HG02885 (cell line): ENCODE data around the gene CAPN14.

Experiments
- ATAC-seq: cut with Tn5 transposase; IDR thresholded peaks from one replicate; pipeline ENCODE4 v1.9.1; 2021; ENCODE audit warnings: mild to moderate bottlenecking; ENCODE audit not compliant: unreplicated experiment, poor library complexity

Gene CAPN14

DNA sequence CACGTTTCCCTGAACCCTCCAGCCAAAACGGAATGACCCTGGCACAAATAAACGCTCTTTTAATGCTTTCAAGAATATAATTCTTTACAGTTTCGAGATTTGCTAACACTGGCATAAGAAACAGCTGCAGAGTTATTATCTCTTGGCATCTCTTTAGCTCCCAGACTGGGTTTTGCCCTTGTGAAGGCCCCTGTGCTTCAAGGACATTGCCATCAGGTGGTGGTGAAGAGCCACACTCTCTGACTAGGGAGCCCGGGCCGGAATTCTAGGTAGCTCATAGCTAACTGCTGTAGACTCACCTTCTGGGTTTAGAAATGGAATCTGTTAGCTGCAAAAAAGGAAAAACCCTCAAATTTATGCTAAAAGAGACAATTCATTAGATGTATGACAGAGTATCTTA, 65.8 kb downstream of the CAPN14 start:
- no peak for ATAC-seq

- no peak for ATAC-seq
Measured at GRCh38 chr2:31150120-31150670, 67.1 kb downstream of the CAPN14 start.

- ATAC-seq, result no peak
Measured at GRCh38 chr2:31148514-31148913, 68.8 kb downstream of the CAPN14 start.

DNA sequence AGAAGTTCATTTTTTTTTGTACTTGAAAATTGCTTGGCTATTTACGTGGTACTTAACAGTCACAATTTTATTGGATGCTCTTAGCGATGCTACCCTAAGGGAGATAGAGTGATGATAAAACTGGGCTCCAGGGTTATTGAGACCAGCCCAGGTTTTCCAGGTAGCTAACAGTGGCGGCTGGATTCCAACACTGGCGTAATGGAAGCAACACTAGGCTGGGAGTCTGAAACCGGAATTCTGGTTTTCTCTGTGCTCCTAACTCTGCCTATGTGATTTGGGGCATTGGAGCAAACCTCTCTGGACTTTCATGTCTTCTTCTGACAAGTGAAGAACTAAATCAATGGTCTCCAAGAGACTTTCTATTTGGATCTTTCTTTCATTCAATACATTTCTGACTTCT, 69.7 kb downstream of the CAPN14 start:
- no peak for ATAC-seq

DNA sequence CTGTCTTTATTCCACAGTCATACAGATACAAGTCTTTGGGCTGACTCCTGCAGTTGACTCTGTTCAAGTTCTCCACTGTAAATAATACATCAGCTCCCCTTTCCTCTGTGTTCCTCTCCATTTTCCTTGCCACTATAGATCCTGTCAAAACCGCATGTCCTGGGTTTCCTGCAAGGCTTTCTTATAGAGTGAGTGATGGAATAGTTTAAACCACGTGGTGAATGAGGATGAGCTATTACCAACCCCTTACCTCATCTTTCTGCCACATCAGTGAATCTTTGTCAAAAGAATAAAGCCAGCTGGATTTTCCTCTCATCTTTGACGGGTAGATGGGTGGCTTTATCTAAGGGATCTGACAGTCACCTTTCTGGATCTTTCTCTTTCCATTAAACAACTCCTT, 75.2 kb downstream of the CAPN14 start:
- ATAC-seq, result no peak

DNA sequence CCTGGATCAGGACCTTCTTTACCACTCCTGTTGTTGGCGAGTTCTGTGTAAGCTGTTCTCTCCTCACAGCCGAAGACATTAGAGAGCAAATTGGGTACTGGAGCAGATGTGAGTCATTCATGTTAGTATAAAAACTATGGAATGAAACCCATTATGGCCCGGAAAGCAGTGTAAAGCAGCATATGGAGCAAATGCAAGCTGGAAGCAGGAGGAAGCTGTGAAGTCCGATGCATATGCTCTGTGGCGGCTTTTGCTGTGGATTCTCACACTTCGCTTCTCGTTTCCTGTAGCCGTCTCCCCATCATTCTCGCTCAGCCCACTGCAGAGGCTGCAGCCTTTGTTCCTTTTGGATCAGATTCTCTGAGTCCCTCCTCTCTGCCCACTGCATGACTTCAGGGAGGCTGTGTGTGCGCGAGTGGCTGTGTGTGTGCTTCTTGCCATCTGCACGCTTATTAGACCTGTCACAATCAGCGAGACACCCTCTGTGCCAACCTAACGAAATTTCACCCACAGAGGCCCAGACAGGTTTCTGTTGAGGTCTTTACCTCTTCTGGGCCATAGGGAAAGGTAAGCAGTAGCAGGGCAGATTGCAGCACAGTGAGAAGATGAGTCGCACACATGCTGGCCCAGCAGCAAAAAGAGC, 75.8 kb downstream of the CAPN14 start:
- no peak for ATAC-seq

DNA sequence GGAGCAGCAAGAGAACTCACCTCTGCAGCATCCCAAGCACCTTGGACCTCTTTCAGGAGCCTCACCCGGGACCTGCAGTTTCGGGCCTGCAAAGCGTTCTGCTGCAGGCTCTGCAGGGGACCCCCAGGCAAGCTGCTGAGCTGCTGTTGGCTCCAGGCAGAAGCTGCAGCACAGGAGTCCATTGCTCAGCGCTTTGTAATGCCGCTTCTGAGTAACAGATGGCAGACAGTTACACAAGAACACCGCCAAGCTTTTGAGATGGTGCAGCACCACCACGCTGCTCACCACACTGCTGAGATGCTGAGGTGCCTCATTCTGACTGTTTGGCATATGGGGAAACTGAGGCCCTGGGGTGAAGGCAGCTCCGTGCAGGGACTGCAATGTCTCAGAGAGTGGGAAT, 77.2 kb downstream of the CAPN14 start:
- ATAC-seq, result no peak

DNA sequence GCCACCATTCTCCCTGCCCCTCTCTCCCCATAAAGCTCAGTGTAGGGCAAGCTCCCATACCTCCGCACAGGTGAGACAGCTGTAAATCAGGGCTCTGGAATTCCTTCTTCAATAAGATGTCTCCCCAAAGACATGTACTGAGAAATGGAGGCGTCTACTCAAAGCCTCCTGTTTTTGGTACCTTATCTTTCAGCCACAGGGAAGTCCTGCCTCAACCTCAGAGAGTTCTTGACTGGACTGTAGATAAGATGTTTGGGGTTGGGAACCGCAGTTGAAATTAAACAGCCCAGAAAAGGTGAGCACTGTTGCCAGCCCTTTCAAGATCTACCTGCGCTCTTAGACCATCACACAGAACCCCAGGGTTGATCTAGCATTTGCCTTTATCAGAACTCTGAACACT, 77.6 kb downstream of the CAPN14 start:
- ATAC-seq, result no peak

GRCh38 chr2:31138037-31138962, 79.0 kb downstream of the CAPN14 start, which contains the start of gene GALNT14:
TSS of gene GALNT14 (minus strand) at chr2:31138440. CDS start at chr2:31138086, 354 bp downstream.
- ATAC-seq, result peak; percentile 71

DNA sequence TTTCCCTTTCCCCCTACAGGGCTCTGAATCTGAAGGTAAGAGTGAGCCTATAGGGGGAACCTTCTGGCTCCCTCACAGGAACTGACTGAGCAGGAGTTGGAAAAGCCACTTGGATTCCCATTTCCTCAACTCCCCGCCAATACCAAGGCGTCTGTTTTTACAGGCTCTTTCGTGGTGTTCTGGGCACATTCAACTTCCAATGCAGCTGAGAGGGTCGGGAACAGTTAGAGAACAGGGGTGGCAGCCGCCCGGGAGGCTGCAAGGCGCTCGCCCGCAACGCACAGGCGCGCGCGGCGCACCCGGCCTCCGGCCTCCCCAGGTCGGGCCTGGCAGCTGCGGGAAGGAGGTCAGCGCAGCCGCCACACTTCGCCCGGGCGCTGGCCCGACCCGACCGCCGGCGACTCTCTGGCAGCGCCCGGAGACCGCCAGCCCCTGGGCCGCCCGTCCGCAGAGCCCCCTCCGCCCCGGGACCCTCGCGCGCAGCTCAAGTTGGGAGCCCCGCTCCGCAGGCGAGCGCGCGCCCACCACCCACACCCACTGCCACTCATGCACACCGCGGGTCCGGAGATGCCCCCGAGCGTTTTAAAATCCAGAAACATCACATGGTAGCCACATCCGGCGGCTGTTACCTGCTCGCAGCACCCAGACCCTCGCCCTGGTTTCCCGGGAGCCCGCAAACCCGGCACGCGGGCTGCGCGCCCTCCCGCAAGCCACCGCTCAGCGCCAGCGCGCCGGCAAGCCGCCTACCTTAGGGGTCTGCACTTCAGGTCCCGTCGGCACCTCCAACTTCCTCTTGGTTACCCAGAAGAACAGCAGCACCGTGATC, 79.9 kb downstream of the CAPN14 start:
- peak; percentile 29 for ATAC-seq

DNA sequence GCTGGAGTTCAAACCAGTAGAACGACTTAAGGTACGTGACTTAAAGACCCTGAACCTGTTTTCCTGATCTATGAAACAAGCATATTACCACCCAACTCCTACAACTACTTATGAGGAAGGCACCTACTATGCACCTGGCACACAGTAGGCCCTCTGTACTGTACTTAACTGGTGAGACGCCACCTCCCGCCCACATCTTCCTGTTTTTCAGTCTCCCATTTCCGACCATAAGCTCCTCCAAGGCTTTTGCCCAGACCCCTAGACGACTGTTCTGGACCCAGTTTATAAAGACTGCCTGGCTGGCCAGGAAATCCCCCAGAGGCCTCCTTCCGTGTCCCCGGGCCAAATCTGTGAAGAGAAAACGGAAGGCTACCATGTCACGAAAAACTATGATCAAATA, 80.6 kb downstream of the CAPN14 start:
- peak; percentile 7 for ATAC-seq

GRCh38 chr2:31136000-31136399, 81.3 kb downstream of the CAPN14 start:
- no peak for ATAC-seq

GRCh38 chr2:31134480-31134879, 82.8 kb downstream of the CAPN14 start:
- no peak for ATAC-seq

GRCh38 chr2:31132786-31133185, 84.5 kb downstream of the CAPN14 start:
- no peak for ATAC-seq

DNA sequence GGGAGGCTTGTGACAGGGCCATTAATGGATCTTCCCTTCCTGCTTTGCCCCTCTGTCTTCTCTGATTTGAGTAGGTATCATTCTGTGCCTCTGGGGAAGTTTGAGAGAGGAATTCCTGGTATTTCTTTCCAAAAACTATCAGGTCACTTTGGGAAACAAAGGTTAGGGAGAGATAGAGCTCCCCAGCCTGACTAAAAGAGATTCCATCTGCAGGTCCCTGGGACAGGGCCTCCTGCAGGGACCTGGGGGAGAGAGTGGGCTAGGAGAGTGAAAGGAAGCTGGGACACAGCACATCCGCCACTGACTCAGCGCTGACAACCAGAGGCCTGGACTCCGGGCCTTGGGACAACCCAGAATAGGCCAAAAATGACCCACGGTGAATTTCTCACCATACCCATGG, 85.4 kb downstream of the CAPN14 start:
- no peak for ATAC-seq

DNA sequence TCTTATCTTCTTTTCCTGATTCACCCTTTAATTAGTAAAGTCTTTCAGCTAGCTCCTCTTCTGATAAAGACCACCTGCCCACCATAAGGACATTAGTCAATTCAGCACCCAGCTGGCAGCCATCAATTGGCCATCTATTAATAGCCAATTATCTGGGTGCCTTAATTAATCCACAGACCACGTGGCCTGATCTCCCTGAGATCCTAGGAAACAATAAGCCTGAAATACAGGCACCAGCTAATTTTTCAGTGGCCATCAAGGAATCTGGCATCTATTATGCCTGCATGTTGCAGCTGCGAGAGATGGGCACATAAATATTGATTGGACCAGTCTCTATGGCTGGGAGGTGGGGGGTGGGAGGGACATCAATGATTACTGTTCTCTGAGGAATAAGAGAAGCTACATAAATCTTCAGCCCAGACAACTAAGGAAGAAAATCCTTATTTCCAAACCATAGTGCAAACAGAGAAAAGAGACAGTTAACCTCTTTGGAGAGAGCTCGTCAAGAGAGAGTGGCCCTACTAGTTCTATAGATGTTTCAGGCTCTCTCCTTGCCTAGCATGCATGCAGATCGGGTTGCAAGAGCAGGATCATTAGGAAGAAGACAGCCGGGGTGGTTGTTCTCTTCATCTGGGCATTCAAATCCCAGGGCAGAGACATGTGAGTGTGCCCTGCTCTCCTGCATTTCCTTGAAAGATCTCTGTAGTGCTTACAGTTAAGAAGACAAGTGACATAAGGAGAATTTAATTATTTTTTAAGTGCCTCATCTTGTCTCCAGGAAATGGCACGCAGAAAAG, 87.7 kb downstream of the CAPN14 start:
- ATAC-seq, result no peak

- ATAC-seq, result no peak
Measured at GRCh38 chr2:31127931-31128330, 89.4 kb downstream of the CAPN14 start.

- ATAC-seq, result no peak
Measured at GRCh38 chr2:31125918-31126695, 91.2 kb downstream of the CAPN14 start.

GRCh38 chr2:31124904-31125303, 92.4 kb downstream of the CAPN14 start:
- ATAC-seq, result no peak
